CD4-positive, alpha-beta T cell treated with Interleukin-6 at 100 ng/mL for 8 hours (primary cell): ENCODE data around the gene APC.
"Not testable (repeated sequence)": the region's sequence is repeated elsewhere in the genome, so short reads cannot be mapped to it uniquely, and the experiment has no call there.

Source experiments
- DNase-seq: peaks from one replicate; pipeline ENCODE4 v3.0.0-alpha.2; 2020; ENCODE audit warnings: mixed read lengths, low spot score

The APC gene

GRCh38 chr5:112857866-112858265 lies 120.2 kb downstream of the APC start:
- no peak for DNase-seq

- not testable (repeated sequence) for DNase-seq
Observed at GRCh38 chr5:112860571-112860928, 122.9 kb downstream of the APC start.

- peak; percentile 90 for DNase-seq
Observed at GRCh38 chr5:112860929-112861637, 123.4 kb downstream of the APC start, which contains the start of gene SRP19. Gene SRP19, plus strand, starts transcription at chr5:112861287. Its CDS starts 90 bp downstream, at chr5:112861377.

- DNase-seq = no peak
Observed at GRCh38 chr5:112861638-112861985, 123.9 kb downstream of the APC start.

- no peak for DNase-seq
Observed at GRCh38 chr5:112862085-112862484, 124.4 kb downstream of the APC start.

- no peak for DNase-seq
Observed at GRCh38 chr5:112863549-112863948, 125.9 kb downstream of the APC start.

- DNase-seq = no peak
Observed at GRCh38 chr5:112865128-112865527, 127.4 kb downstream of the APC start.

GRCh38 chr5:112866739-112867138 lies 129.1 kb downstream of the APC start:
- DNase-seq = no peak

- no peak for DNase-seq
Observed at GRCh38 chr5:112867411-112867810, 129.7 kb downstream of the APC start.

- DNase-seq = peak; percentile 35
Observed at GRCh38 chr5:112869948-112870347, 132.3 kb downstream of the APC start.

GRCh38 chr5:112870966-112871365 lies 133.3 kb downstream of the APC start:
- DNase-seq = no peak

GRCh38 chr5:112876362-112876761 lies 138.7 kb downstream of the APC start:
- DNase-seq = no peak

- no peak for DNase-seq
Observed at GRCh38 chr5:112878101-112878500, 140.4 kb downstream of the APC start.

GRCh38 chr5:112878760-112879159 lies 141.1 kb downstream of the APC start:
- DNase-seq = peak; percentile 67

GRCh38 chr5:112880219-112880964 lies 142.7 kb downstream of the APC start:
- no peak for DNase-seq

- no peak for DNase-seq
Observed at GRCh38 chr5:112883192-112883591, 145.5 kb downstream of the APC start.

GRCh38 chr5:112885001-112885400 lies 147.3 kb downstream of the APC start:
- DNase-seq = no peak

GRCh38 chr5:112886975-112887374 lies 149.3 kb downstream of the APC start:
- peak; percentile 20 for DNase-seq

- DNase-seq = not testable (repeated sequence)
Observed at GRCh38 chr5:112892066-112892465, 154.4 kb downstream of the APC start.

GRCh38 chr5:112892776-112893175 lies 155.1 kb downstream of the APC start:
- no peak for DNase-seq

- DNase-seq = no peak
Observed at GRCh38 chr5:112895682-112896081, 158.0 kb downstream of the APC start.
